ENCODE measurements around the gene MCTP1. TPM values are rescaled to one million over a fixed set of nuclear protein-coding genes. Genes with fewer than 3 reads are reported as not detected.

The MCTP1 gene
- total RNA-seq, 1 donor from 2014 or later: 35.8 TPM

DNA sequence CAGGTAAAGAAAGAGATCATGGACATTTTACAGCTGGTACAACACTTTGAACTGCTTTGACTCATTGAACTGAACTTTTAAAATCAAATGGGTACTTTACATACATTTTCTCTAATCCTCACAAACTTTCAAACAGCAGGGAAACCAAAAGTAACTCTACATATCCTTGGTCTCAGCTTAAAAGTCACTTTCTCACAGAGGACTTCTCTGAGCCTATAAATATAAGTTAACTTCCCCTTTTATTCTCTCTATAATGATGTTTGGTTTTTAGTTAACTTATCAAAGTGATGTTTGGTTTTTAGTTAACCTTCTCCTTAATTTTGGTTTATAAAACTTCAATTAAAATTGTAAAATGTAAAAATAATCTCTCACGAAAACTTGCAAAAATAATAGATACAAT lies 209.8 kb downstream of the MCTP1 start:
- DNase-seq (ENCODE audit: low spot score): no peak

DNA sequence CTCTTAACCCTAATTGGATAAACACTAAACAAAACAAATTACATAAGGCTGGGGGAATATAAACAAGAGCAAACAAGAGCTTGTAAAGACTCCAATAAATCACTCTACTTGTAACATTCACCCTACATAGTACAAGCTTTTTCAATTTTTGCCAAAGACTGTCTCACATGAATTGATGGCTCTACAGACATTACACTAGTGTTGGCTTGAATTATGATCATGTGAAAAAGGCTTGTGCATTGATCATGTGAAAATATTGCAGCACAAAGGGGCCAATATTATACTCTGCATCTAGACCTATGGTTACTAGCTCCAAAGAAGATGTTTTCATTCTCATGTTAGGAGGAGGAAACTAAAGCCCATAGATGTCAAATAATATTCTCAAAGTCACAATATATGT lies 212.6 kb downstream of the MCTP1 start:
- no peak for DNase-seq (ENCODE audit: low spot score)

DNA sequence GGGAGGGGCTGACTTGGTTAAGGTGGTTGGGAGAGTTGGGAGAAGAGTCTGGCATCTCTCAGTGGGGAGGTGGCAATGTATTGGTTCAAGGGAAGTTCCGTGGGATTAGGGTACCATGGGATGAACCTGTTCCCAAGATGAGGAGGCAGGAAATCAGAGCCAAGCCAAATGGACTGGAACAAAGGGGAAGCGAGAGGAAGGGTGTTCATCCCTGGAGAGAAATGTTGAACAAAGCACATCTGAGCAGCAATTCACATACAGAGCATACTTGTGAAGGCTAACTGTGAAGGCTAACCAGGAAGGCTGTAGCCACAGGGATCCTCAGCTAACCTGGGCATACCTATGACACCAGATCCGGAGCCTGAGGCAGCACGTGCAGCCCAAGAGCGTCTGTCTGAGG lies 214.0 kb downstream of the MCTP1 start:
- no peak for DNase-seq (ENCODE audit: low spot score)

DNA sequence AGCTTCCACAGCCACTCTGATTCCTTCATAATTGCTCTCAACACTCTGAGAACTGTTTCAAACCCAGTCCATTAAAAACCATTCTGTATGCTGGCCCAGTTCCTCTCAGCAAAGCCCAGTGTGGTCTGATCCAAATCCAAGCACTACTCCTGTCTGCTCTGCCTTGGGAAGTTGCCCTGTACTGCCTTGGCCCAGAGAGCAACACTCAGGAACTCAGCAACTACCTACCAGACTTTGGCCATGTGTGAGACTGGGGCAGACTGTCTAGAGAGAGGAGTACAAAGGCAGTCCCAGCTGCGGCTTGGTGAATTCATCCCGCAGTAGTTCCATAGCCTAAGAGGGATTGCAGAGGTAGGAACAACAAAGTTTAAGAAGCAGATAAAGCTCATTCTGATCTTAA lies 214.4 kb downstream of the MCTP1 start:
- no peak for DNase-seq (ENCODE audit: low spot score)

DNA sequence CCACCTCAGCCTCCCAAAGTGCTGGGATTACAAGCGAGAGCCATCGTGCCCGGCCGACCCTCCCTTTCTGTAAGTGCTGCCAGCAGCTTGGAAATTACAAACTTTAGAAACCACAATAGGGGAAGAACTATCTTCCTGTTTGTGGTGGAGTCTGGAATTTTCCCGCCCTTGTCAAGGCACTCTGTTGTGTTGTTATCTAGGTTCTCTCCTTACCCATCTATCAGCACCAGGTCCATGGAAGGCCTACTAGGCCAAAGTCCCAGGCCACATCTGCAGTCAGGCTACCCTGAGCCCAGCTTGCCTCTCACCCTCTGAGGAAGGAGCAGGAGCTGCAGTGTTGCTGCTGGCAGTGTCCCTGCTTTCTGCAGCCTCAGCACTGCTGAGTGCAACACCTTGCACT lies 214.9 kb downstream of the MCTP1 start:
- DNase-seq (ENCODE audit: low spot score): no peak

DNA sequence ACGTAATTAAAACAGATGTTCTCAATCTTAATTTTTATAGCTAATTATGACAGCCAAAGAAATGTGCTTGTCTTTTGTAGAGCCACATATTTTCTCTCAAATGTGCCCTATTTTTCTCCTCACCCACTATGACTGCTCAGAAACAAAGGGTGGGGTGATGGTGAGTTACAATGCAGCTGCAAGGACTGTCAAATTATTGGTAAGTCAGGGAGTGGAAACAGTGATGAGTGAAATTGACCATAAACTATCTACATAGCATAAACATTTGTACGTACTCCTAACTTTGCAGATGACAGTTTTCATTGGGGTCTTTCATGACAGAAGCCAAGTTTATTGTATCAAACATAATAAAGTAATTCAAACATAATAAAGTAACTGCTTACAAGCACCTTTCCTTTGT lies 215.9 kb downstream of the MCTP1 start:
- no peak for DNase-seq (ENCODE audit: low spot score)

DNA sequence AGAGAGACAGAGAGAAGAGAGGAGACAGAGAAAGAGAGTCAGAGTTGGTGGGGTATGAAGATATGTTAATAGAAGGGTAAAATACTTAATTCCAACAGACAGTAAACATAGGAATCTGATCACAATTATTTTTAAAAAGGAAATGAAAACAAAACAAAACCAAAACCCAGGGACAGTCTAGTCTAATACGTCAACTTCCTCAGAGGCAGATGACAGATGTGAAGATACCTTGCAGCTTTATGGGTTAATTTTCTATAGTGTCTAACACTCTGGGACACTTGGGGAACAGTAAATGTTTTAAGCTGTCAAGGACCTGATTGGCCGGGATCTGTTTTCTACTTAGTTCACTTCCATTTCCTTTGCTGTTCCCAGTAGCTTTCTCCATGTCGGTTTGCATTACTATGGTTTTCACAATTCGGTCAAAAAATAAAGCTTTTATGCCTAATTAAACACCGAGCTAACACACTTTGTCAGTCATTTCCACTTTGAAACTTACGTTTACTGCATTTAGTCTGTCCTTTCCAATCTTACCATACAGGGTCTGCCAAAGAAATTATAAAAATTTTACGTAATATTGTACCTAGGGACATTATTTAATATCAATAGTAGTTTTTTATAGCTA lies 216.5 kb downstream of the MCTP1 start:
- no peak for DNase-seq (ENCODE audit: low spot score)

DNA sequence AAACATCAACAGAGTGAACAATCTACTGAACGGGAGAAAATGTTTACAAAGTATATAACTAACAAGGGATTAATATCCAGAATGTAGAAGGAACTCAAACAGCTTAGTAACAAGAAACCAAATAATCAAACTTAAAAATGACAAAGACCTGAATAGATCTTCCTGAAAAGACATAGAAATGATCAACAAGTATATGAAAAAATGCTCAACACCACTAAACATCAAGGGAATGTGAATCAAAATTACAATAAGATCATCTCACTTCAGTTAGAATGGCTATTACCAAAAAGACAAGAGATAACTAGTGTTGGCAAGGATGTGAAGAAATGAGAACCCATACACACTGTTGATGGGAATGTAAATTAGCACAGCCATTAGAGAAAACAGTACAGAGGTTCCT lies 218.8 kb downstream of the MCTP1 start:
- DNase-seq (ENCODE audit: low spot score): no peak

DNA sequence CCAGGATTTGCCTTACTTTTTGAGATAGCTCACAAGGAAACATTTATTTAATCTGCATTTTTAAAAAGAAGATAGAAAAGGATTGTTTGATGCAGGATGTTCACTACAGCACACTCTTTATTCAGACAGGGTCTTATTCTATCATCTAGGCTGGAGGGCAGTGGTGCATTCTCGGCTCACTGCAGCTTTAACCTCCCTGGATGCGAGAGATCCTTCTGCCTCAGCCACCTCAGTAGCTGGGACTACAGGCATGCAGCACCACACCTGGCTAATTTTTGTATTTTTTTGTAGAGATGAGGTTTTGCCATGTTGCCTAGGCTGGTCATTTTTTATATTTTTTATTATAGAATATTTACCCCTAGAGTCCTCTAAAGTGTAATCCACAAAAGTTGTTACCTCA lies 221.4 kb downstream of the MCTP1 start:
- DNase-seq (ENCODE audit: low spot score): no peak

DNA sequence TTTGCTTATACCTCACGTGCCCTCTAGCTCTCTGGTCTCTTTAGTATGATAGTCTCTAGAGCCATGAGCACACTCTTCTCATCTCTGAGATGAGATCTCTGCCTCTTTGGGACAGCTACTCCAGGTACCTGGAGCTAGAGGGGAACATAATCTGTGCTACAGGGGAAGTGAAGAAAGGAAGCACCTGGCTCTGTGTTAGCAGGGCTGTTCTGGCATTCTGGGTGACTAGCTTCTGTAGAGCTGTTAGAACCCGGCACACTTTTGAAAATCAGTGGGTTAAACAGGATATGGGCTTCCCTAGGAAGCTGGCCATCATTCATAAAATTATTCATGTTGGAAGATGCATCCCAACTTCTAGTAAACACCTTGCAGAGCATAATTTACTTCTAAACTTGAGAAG lies 224.8 kb downstream of the MCTP1 start:
- DNase-seq (ENCODE audit: low spot score): no peak

DNA sequence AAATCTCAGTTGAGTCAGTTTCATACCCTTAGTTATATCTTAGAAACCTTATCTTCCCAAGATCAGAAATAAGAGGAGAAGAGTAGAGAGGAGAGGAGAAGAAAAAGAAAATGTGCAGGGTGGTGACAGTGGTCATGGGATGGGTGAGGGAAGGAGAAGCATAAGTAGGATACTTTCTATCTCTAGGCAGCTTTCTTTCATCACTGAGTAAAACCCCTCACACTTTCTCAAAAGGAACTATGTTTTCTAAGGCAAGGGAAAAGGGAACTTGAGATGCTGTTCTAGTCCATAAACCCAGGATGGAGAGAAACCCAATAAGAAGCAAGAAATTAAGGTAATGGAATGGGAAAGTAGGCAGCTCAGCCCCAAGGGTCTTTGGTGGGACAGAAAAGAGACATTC lies 225.3 kb downstream of the MCTP1 start:
- no peak for DNase-seq (ENCODE audit: low spot score)

DNA sequence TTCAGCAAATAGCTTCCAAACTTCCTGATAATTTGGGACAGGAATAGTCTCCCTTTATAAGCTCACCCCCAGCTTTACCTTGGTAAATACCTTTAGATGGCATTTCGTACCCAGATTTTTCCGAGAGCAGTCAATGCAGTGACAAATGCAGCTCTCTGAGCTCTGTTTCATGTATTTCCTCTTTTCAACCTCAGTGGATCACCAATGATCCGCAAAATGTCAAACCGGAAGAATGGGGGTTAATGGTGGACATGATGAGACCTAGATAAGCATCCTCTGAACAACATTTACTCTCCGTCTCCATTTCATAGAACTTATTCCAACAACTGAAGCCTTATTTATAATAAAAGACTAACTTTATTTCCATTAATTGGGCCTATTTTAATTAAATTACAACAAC lies 227.3 kb downstream of the MCTP1 start:
- DNase-seq (ENCODE audit: low spot score): no peak

DNA sequence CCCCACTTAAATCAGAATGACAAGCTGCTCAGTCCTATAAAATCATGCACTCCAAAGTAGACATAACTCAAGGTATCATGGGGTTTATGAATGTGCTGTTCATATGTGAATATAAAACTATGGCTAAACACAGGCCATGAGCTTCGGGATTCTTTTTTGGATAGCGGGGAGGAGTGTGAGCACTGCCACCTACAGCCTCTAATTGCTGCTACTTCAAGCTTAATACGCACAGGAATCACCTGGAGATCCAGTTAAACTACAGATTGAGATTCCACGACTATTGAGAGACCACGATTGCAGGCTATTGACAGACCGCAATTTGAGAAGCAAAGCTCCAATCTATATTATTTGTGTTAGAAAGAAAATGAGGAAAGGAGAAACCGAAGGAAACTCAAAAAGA lies 231.6 kb downstream of the MCTP1 start:
- DNase-seq (ENCODE audit: low spot score): no peak

DNA sequence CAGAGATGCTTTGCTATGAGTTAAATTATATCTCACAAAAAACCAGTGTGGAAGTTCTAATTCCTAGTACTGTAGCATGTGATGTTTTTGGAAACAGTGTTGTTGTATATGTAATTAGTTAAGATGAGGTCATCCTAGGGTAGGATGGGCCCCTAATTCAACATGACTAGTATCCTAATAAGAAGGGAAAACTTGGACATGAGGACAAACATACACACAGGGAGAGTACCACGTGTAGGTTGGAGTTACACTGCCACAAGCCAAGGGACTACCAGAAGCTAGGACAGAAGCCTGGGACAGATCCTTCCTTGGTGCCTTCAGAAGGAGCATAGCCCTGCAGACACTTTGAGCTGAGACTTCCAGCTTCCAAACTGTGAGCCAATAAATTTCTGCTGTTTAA lies 234.2 kb downstream of the MCTP1 start:
- DNase-seq (ENCODE audit: low spot score): no peak

DNA sequence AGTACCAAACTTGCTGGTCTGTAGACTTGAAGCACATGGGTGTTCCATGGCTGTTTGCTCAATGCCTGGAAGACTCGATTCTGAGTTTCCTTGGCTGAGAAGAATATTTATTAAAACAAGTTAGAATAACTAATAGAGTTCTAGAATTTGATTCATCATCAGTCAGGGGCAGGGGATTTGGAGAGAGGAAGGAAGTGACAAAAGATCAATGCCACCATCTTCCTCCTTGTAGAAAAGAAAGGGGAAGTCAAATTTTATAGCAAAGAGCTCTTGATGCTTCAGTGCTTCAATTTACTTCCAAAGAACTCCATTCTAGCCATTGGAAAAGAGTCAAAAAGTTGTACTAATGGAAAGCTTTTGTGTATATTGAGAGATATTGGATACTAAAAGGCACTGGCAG lies 236.3 kb downstream of the MCTP1 start:
- DNase-seq (ENCODE audit: low spot score): no peak

DNA sequence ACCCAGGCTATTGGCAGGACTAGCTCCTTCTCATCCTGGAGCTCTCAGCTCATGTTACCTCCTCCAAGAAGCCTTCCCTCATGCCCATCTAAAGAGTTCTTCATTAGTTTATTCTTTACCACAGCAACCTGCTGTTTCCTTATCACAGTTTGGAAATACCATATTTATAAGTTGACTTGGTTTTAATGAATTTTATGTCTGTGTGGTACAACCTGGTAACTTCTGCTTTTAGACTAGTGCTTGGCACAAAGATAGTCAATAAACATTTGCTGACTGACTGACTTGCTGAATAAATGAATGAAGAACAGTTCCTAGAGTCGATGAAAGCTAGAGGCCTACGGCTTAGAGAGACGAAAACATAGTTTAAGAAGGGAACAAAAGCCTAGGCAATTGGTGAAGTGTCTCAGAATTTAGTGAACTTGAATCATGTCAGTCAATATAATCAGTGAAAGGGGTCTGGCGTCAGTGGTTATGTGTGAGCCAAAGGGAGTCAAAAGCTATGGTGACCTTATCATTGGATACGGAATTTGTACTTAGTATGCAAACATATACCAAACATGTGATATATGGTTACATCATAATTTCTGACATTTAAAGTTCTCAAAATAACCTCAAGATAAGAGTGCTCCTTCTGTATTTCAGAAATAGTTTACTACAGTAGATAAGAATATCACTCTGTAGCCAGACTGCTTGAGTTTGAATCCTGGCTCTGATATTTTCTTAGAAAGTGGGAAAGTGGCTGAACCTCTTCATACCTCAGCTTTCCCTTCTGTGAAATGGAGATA lies 239.5 kb downstream of the MCTP1 start:
- DNase-seq (ENCODE audit: low spot score): no peak

DNA sequence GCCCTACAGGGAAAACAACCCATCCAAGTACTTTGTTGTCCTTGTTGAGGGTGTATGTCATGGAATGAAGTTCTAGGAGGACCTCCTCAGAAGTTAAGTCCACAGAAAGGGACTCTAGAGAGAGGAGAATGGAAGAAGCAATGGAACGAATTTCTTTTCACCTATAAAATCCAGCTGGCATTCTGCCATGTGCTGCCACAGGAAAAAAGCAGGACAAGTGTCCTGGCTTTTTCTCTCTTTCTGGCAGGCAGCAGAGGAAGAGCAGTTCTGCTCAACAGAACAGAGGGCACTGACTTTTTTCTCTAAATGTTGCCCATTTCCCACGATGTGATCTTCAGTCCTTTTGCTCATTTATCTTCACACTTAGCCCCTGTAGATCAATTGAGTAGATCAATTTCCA lies 240.8 kb downstream of the MCTP1 start:
- DNase-seq (ENCODE audit: low spot score): no peak

DNA sequence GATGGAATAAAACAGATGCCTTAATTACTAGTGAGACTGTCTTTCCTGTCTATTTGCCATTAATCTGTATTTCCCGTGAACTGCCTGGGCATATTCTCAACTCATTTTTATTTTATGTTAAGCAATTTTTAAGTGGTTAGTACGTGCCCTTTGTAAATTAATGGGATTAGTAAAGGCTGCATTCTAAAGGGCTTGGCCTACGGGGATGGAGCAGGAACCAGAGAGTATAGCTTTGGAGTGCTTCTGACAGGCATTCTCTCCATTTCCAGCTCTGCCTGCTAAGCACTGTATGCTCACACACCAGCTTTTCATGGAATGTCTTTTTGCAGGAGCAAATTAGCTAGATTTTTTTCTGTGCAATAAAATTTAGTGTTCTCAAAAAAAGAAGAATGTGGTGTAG lies 241.2 kb downstream of the MCTP1 start:
- DNase-seq (ENCODE audit: low spot score): no peak

DNA sequence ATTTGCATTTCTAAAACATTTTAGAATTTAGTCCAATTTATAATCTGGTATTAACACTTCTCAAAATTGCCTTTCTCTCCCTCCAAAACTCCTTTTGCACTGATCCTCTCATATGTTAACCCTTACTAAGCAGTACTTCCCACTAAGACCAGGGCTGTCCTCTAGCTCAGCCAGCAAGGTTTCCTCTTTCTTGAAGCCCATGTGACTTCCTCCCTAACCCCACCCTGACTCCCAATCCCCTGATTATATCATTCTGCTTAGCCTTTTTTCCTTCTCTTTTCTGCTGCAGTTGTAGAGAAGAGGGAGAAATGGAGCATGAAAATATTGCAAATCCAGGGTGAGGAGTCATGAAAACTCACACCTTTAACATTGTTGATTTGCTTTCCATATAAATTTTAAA lies 241.7 kb downstream of the MCTP1 start:
- DNase-seq (ENCODE audit: low spot score): no peak

DNA sequence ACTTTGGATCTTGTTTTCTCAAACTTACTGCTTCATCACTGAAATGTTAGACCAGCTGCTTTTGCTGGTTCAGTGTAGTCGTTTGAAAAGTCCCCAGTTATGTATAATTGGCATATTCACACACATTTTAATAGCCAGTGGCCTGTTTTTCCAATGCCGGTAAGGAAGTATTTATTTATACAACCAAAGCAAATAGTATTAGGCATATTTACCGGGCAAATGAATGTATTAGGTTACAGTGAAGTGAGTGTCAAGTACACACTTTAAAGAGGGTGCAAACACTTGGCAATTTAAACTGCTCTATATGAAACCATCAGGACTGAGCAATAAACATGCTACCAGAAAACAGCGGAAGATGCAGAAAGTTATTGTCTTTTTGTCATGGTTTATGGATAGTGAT lies 242.9 kb downstream of the MCTP1 start:
- no peak for DNase-seq (ENCODE audit: low spot score)

DNA sequence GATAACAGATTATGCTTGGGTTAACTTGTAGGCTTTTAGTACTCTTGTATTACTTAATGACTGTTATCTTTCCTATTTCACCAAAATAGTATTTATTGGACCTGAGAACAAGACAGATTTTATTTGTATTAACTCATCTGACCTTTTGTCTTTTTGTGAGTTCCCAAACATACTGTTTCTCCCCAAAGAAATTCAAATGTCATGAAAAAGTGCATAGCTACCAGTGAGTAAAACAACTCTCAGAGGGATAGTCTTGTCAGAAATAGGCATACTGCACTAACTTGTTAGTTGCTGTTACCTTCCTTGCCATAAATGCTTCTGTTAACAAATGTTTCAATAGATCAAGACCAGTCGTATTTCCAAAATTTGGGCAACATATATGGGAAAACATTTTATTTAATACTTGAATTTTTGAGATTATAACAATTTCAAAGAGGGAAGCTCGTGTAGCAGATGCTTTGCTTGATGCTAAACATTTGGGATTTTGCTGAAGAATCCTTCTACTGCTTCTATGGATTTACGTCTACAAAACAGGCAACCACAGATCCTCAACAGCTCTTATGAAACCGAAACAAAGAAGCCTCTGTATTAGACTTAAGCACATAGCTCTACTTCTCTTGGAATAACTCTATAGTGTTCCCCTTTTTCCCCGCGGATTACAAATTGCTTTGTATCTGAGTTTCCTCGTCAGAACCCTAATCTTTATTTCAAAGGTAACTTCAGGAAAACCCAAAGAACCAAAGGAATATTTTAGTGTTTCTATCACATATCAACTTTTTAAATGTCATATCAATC lies 248.8 kb downstream of the MCTP1 start:
- no peak for DNase-seq (ENCODE audit: low spot score)

DNA sequence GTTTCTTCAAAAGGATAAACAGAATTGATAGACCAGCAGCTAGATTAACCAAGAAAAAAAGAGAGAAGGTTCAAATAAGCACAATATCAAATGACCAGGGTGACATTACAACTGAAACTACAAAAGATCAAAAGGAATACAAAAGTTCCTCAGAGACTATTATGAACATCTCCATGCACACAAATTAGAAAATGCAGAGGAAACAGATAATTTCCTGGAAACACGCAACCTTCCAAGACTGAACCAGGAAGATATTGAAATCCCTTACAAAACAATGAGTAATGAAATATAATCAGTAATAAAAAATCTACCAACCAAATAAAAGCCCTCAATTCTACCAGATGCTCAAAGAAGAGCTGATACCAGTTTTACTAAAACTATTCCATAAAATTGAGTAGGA lies 252.1 kb downstream of the MCTP1 start:
- DNase-seq (ENCODE audit: low spot score): no peak

All from ureter (tissue), 1 donor.